Activated naive CD8-positive, alpha-beta T cell treated with anti-CD3 and anti-CD28 coated beads, Interleukin-2, amount 50 U/mL, for 24 hours (primary cell): ENCODE results near the gene AQR.
"Not testable (repeated sequence)": the region's sequence is repeated elsewhere in the genome, so short reads cannot be mapped to it uniquely, and the experiment has no call there.

Experiments
- ATAC-seq: fragments of 150-1000 bp; cut with Tn5 transposase; one replicate; pipeline ENCODE4 v1.10.0; 2021
- DNase-seq: peaks from one replicate; pipeline ENCODE4 v3.0.0; 2021
- H3K27ac Mint-ChIP-seq: one replicate; pipeline ENCODE4 v1.8.0; 2021; ENCODE audit warnings: mild to moderate bottlenecking, mixed read lengths
- H3K27me3 Mint-ChIP-seq: one replicate; pipeline ENCODE4 v1.8.0; 2021; ENCODE audit warnings: mixed read lengths
- H3K36me3 Mint-ChIP-seq: one replicate; pipeline ENCODE4 v1.8.0; 2021; ENCODE audit warnings: low read depth, mixed read lengths
- H3K4me1 Mint-ChIP-seq: one replicate; pipeline ENCODE4 v1.8.0; 2021; ENCODE audit warnings: mixed read lengths
- H3K4me3 Mint-ChIP-seq: one replicate; pipeline ENCODE4 v1.8.0; 2021; ENCODE audit warnings: mild to moderate bottlenecking, moderate library complexity, mixed read lengths
- H3K9me3 Mint-ChIP-seq: one replicate; pipeline ENCODE4 v1.8.0; 2021; ENCODE audit warnings: mixed read lengths

The AQR gene

GRCh38 chr15:34941185-34941698 is 28.3 kb downstream of the AQR start:
- Mint-ChIP-seq H3K27ac (no peak overlapping the region), H3K9me3 (no peaks in the 10 kb centered on the region), H3K27me3 (no peaks in the 10 kb centered on the region)

DNA sequence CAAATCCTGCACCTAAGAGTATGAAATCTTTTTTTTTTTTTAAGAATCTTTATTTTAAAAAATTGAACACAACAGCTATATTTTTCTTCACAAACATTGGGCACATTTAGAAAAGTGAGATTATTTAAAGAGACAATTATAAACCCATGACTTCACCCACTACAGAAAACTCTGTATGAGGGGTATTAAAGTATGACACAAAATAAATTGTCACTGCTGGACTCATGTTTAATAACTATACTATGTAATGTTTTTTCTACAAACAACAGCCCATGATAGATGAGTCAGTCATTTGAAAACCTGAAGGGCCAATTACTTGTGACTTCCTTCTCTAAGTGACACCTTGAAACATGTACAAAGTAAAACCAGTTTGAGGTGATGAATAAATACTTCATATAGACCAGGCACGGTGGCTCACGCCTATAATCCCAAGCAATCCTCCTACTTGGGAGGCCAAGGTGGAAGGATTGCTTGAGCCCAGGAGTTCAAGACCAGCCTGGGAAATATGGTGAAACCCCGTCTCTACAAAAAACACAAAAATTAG is 36.0 kb downstream of the AQR start:
- Mint-ChIP-seq H3K4me3 (no peak overlapping the region), H3K36me3 (peaks cover 54% of the 10 kb centered on the region), H3K4me1 (no peaks in the 10 kb centered on the region), H3K27ac (no peak overlapping the region), H3K27me3 (no peaks in the 10 kb centered on the region), H3K9me3 (no peaks in the 10 kb centered on the region)
- DNase-seq (no peak), ATAC-seq (no peak)

More at GRCh38 chr15:34941185-34941698, 28.3 kb downstream of the AQR start:
- no peak for ATAC-seq
- Mint-ChIP-seq H3K36me3 (peaks cover 36% of the 10 kb centered on the region), H3K4me1 (no peaks in the 10 kb centered on the region), H3K4me3 (no peak overlapping the region)
- DNase-seq: no peak

DNA sequence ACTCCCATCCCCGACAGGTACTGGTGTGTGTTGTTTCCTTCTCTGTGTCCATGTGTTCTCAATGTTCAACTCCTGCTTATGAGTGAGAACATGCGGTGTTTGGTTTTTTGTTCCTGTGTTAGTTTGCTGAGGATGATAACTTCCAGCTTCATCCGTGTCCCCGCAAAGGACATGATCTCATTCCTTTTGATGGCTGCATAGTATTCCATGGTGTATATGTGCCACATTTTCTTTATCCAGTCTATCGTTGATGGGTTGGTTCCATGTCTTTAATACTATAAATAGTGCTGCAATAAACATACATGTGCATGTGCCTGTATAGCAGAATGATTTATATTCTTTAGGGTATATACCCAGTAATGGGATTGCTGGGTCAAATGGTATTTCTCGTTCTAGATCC is 41.2 kb downstream of the AQR start:
- not testable (repeated sequence) for H3K27me3 Mint-ChIP-seq, ATAC-seq, H3K27ac Mint-ChIP-seq, H3K4me1 Mint-ChIP-seq, H3K9me3 Mint-ChIP-seq, DNase-seq, H3K4me3 Mint-ChIP-seq
- peaks cover 55% of the 10 kb centered on the region for H3K36me3 Mint-ChIP-seq

- no peaks in the 10 kb centered on the region for H3K4me1 Mint-ChIP-seq
- H3K27ac Mint-ChIP-seq: no peak overlapping the region
- H3K27me3 Mint-ChIP-seq: no peaks in the 10 kb centered on the region
- ATAC-seq (no peak), DNase-seq (no peak)
- no peak overlapping the region for H3K4me3 Mint-ChIP-seq
- H3K9me3 Mint-ChIP-seq: no peaks in the 10 kb centered on the region
- peaks cover 55% of the 10 kb centered on the region for H3K36me3 Mint-ChIP-seq
Observed at GRCh38 chr15:34927726-34928125, 41.8 kb downstream of the AQR start.

GRCh38 chr15:34914317-34914716 is 55.2 kb downstream of the AQR start:
- no peak overlapping the region for H3K4me3 Mint-ChIP-seq
- H3K27me3 Mint-ChIP-seq: no peaks in the 10 kb centered on the region
- H3K27ac Mint-ChIP-seq: no peak overlapping the region
- no peak for ATAC-seq
- no peak for DNase-seq
- no peaks in the 10 kb centered on the region for H3K9me3 Mint-ChIP-seq
- H3K4me1 Mint-ChIP-seq: no peaks in the 10 kb centered on the region
- H3K36me3 Mint-ChIP-seq: peaks cover 54% of the 10 kb centered on the region

- Mint-ChIP-seq H3K27ac (no peak overlapping the region), H3K36me3 (peaks cover 41% of the 10 kb centered on the region), H3K9me3 (no peaks in the 10 kb centered on the region), H3K4me3 (no peak overlapping the region), H3K27me3 (no peaks in the 10 kb centered on the region), H3K4me1 (no peaks in the 10 kb centered on the region)
- DNase-seq (no peak), ATAC-seq (no peak)
Observed at GRCh38 chr15:34905047-34905446, 64.5 kb downstream of the AQR start.

GRCh38 chr15:34904527-34904926 is 65.0 kb downstream of the AQR start:
- no peaks in the 10 kb centered on the region for H3K4me1 Mint-ChIP-seq
- peaks cover 43% of the 10 kb centered on the region for H3K36me3 Mint-ChIP-seq
- DNase-seq: no peak
- no peak overlapping the region for H3K27ac Mint-ChIP-seq
- H3K9me3 Mint-ChIP-seq: no peaks in the 10 kb centered on the region
- no peak for ATAC-seq
- H3K27me3 Mint-ChIP-seq: no peaks in the 10 kb centered on the region
- H3K4me3 Mint-ChIP-seq: no peak overlapping the region

- no peaks in the 10 kb centered on the region for H3K4me1 Mint-ChIP-seq
- ATAC-seq (no peak), DNase-seq (no peak)
- H3K9me3 Mint-ChIP-seq: no peaks in the 10 kb centered on the region
- no peaks in the 10 kb centered on the region for H3K27me3 Mint-ChIP-seq
- H3K4me3 Mint-ChIP-seq: no peak overlapping the region
- no peak overlapping the region for H3K27ac Mint-ChIP-seq
- peaks cover 57% of the 10 kb centered on the region for H3K36me3 Mint-ChIP-seq
Observed at GRCh38 chr15:34900748-34901147, 68.8 kb downstream of the AQR start.

DNA sequence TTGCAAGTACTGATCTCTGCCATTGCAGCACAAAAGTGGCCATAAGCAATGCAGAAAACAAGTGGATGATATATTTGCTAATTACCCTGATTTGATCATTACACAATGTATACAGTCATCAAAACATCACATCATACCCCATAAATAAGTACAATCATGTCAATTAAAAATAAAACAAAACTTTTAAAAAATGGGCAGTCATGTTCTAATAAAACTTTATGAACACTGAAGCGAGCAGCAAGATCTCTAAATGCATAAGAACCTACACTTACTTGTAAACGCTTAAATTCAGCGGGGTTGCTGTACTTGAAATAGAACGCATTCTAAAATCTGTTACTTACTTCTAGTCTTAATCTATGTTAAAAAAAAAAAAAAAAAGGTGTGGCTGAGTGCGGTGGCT is 73.4 kb downstream of the AQR start:
- H3K9me3 Mint-ChIP-seq: peaks cover 27% of the 10 kb centered on the region
- no peak overlapping the region for H3K27ac Mint-ChIP-seq
- H3K4me1 Mint-ChIP-seq: no peaks in the 10 kb centered on the region
- H3K36me3 Mint-ChIP-seq: peaks cover 79% of the 10 kb centered on the region
- no peaks in the 10 kb centered on the region for H3K27me3 Mint-ChIP-seq
- DNase-seq: no peak
- no peak for ATAC-seq
- no peak overlapping the region for H3K4me3 Mint-ChIP-seq

DNA sequence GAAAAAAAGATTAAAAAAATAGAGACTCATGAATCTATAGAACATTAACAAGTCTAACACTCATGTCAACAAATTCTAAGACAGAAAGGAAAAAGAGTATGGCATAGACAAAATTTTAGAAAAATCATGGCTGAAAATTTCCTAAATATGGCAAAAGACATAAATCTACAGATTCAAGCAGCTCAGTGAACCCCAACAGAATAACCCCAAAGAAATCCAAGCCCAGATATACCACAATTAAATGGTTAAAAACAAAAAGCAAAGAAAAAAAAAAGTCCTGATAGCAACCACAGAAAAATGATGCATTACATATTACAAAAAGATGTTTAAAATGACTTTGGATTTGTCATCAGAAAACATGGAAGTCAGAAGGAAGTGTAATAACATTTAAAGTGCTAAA is 75.6 kb downstream of the AQR start:
- no peak for DNase-seq
- Mint-ChIP-seq H3K4me3 (no peak overlapping the region), H3K27me3 (no peaks in the 10 kb centered on the region), H3K4me1 (no peaks in the 10 kb centered on the region), H3K9me3 (peaks cover 27% of the 10 kb centered on the region), H3K27ac (no peak overlapping the region), H3K36me3 (peaks cover 75% of the 10 kb centered on the region)
- no peak for ATAC-seq

- peaks cover 71% of the 10 kb centered on the region for H3K36me3 Mint-ChIP-seq
- no peaks in the 10 kb centered on the region for H3K27me3 Mint-ChIP-seq
- ATAC-seq (no peak), DNase-seq (no peak)
- H3K4me1 Mint-ChIP-seq: no peaks in the 10 kb centered on the region
- no peak overlapping the region for H3K27ac Mint-ChIP-seq
- no peak overlapping the region for H3K4me3 Mint-ChIP-seq
- peaks cover 27% of the 10 kb centered on the region for H3K9me3 Mint-ChIP-seq
Observed at GRCh38 chr15:34892963-34893591, 76.5 kb downstream of the AQR start.

GRCh38 chr15:34890424-34890823 is 79.1 kb downstream of the AQR start:
- Mint-ChIP-seq H3K27ac (no peak overlapping the region), H3K9me3 (peaks cover 27% of the 10 kb centered on the region), H3K4me3 (no peak overlapping the region), H3K4me1 (no peaks in the 10 kb centered on the region), H3K36me3 (peaks cover 61% of the 10 kb centered on the region), H3K27me3 (no peaks in the 10 kb centered on the region)
- ATAC-seq: no peak
- no peak for DNase-seq

- peaks cover 61% of the 10 kb centered on the region for H3K36me3 Mint-ChIP-seq
- H3K4me3 Mint-ChIP-seq: no peak overlapping the region
- no peaks in the 10 kb centered on the region for H3K4me1 Mint-ChIP-seq
Observed at GRCh38 chr15:34889476-34889875, 80.1 kb downstream of the AQR start.

DNA sequence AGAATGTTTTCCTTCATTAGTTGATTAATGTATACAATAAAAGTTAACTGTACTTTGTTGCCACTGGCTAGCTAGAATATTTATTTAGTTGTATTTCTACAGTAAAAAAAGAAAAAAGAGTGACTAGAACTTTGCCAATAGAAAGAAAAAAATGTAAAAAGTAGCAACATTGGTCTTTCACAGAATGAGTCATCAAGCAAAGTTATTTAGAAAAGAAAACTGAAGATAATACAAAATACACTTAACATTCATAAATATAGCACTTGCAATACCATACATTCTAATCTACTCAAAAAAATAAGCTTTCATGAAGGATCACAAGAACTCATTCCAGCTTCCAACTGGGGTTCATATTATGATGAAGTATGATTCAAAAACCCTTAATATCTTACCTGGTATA is 83.4 kb downstream of the AQR start:
- Mint-ChIP-seq H3K9me3 (no peaks in the 10 kb centered on the region), H3K4me3 (no peak overlapping the region), H3K4me1 (no peaks in the 10 kb centered on the region), H3K36me3 (peaks cover 52% of the 10 kb centered on the region), H3K27ac (no peak overlapping the region), H3K27me3 (no peaks in the 10 kb centered on the region)
- ATAC-seq: no peak
- DNase-seq: no peak

More at GRCh38 chr15:34889476-34889875, 80.1 kb downstream of the AQR start:
- ATAC-seq (no peak), DNase-seq (no peak)
- H3K27me3 Mint-ChIP-seq: no peaks in the 10 kb centered on the region
- H3K9me3 Mint-ChIP-seq: peaks cover 25% of the 10 kb centered on the region
- H3K27ac Mint-ChIP-seq: no peak overlapping the region

- H3K4me1 Mint-ChIP-seq: no peaks in the 10 kb centered on the region
- no peaks in the 10 kb centered on the region for H3K27me3 Mint-ChIP-seq
- H3K4me3 Mint-ChIP-seq: no peak overlapping the region
- H3K9me3 Mint-ChIP-seq: no peaks in the 10 kb centered on the region
- no peak for DNase-seq
- H3K27ac Mint-ChIP-seq: no peak overlapping the region
- H3K36me3 Mint-ChIP-seq: peaks cover 57% of the 10 kb centered on the region
- no peak for ATAC-seq
Observed at GRCh38 chr15:34883633-34884032, 85.9 kb downstream of the AQR start.
